ENCODE measurements around the gene CHKA.

Gene CHKA

GRCh38 chr11:68016904-68017817, 104.0 kb downstream of the CHKA start:
- in situ Hi-C loops (cut with MboI; ENCODE audit: low sequenced_read_pairs): no loop called here

- in situ Hi-C loops (cut with MboI; ENCODE audit: low sequenced_read_pairs): no loop called here
Observed at GRCh38 chr11:68016161-68016903, 104.9 kb downstream of the CHKA start.

- in situ Hi-C loops (cut with MboI; ENCODE audit: low sequenced_read_pairs): no loop called here
Observed at GRCh38 chr11:68015467-68015866, 105.7 kb downstream of the CHKA start.

GRCh38 chr11:68014947-68015447, 106.2 kb downstream of the CHKA start:
- in situ Hi-C loops (cut with MboI; ENCODE audit: low sequenced_read_pairs): no loop called here

GRCh38 chr11:68014157-68014946, 106.8 kb downstream of the CHKA start:
- in situ Hi-C loops (cut with MboI; ENCODE audit: low sequenced_read_pairs): no loop called here

DNA sequence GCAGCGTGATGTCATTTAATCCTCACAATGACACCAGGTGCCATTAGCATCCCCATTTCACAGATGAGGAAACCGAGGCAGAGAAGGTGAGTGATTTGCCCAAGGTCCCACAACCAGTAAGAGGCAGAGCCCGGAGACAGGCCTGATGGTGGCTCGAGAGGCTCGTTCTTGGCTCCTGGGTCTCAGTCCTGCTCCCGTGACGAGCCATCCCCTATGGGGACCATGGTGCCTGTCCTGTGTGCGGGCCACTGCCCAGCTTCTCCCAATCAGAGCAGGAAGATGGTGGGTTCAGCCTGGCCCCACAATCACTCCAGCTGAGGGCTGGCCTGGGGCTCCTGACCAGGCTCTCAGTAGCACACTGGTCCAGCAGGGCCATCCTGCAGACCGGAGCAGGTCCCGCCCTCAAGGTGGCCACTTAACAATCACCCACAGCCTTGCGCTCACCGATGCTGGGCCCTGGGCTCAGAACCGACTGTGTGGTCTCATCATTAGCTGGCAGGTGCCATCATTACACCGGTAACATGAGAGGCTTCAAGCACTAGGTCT, 107.5 kb downstream of the CHKA start:
- in situ Hi-C loops (cut with MboI; ENCODE audit: low sequenced_read_pairs): no loop called here

DNA sequence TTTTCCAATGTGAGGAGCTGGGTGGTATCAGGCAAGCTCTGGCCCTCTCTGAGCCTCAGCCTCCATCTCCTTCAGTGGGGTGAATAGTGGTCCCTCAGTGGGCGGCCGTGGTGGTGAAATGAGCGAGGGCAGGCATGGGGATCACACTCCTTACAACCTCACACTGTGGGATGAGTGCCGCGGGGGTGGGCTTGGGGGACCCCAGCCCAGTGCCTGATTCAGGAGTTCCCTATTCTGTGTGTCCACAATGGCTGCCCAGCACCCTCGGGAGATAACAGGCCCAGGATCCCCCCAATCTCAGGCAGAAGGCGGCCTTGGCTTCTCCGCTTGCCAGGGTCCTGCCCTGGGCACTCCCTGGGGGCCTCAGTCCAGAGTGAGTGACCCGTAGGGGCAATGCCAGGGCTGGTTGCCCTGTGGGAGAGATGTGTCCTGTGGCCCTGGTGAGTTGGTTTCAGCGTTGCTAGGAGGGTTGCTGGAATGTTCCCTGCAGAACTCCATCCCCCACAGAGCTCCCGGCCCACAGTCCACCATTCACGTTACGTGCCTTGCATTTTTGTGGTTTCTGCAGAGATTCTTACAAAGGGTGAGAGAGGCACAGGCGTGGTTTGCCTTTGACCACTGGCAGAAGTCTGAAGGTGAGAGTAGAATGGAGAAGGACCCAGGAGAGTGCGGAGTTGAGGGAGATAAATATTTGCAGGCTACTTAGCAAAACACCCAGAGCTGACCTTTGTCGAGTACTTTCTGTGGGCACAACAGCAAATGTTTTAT, 108.2 kb downstream of the CHKA start:
- in situ Hi-C loops (cut with MboI; ENCODE audit: low sequenced_read_pairs): no loop called here

- in situ Hi-C loops (cut with MboI; ENCODE audit: low sequenced_read_pairs): no loop called here
Observed at GRCh38 chr11:68012044-68012842, 108.9 kb downstream of the CHKA start.

DNA sequence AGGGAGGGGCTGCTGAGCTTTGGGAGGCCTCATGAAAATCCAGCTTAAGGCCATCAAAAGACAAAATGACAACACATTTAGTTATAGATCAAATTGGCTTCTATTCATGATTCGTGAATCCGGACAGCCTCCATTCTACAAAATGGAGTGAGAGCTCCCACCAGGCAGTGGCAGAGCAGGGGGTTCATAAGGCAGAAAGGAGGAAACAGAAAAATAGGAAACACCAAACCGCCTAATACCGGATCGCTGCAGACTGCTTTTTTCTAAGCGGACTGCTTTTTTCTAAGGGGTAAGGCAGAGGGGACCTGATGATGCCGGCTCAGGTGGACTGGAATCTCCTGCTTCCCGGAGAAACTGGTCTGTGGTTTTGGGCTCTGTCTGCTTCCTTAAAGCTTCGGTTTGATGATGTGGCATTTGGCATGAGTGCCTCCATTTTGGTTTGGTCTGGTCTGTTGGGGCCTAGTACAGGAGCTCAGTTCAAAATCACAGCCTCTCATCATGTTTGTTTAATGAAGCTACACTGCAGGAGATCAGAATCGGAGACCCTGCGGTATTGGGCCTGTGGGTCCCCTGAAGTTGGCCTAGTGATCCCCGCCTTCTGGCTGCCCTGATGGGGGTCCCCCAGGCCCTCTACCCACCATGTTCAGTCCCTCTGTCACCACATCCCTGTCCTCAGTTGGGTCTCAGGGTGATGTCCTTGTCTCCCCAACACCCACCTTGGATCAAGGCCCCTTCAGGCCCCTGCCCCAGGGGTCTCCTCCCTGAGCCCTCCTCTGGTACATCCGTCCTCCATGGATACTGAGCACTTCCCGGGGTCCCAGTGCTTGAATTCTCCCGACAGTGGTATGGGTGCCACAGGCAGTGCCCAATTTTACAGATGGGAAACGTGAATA, 109.9 kb downstream of the CHKA start:
- in situ Hi-C loops (cut with MboI; ENCODE audit: low sequenced_read_pairs): no loop called here

GRCh38 chr11:68010090-68011041, 110.8 kb downstream of the CHKA start, which contains the start of gene ALDH3B1:
TSS of gene ALDH3B1 (plus strand) at chr11:68010327. CDS start at chr11:68015298, 4,971 bp downstream.
- in situ Hi-C loops (cut with MboI; ENCODE audit: low sequenced_read_pairs): no loop called here

DNA sequence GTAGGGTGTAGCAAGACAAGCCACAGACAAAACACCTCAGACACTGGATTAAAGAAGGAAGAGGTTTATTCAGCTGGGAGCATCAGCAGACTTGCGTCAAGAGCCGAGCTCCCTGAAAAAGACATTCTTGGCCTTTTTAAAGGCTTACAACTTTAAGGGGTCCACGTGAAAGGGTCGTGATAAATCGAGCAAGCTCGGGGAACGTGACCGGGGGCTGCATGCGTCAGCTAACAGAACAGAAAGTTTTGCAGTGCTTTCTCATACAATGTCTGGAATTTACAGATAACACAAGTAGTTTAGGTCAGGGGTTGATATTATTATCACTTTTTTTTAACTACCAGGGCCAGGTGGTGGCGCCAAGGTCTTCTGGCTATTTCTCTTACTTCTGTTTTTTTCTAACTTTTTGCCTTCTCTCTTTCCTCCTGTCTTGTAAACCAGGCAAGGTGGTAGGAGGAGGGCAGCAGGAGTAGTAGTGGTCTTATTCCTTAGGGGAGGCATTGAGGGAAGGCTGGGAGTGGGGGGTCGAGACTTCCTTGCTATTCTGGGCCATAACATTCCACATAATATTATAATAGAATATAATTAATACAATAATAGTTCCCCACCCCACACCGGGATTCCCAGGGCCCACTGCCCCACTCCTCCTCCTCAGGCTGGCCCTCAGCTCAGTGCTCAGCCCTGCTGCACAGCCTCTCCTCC, 111.6 kb downstream of the CHKA start:
- in situ Hi-C loops (cut with MboI; ENCODE audit: low sequenced_read_pairs): no loop called here

DNA sequence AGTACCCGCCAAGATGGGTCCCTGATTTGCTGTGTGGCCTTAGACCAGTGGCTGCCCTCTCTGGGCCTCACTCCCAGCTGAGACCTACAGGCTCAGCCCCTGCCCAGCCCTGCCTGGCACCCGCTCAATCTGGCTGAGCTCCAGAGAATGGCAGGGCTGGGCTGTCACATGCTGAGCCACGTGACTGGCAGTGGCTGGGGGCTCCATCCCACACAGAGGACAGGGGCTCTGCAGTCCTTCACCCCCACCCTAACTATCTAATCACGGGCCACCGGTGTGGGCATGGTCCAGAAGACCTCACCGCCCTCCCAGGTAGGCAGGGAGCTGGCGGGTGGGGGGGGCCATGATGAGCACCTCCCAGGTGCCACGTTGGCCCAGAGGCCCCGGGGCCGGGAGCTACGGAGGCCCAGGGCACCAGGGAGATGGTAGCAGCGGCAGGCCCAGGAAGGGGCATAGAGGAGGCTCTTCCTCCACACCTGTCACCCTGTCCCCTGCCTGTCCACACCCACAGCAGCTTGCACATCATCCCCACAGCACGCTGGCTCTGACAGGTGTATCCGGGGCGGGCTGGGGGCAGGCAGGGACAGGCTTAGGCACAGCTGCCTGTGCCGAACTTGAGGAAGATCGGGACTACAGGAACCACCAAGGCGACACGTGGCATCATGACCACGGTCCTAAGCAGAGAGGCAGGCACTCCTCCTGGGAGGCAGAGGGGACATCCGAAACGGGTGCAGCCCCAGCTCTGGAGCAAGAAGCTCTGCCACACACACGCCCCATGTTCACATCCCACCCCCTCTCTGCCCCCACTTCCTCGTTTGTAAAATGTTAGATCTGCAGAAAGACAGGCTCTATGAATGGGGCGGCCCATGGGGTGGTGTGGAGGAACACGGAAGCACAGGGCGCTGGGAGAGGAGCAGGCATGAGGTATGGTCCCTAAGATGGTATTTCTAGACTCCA, 112.5 kb downstream of the CHKA start:
- in situ Hi-C loops (cut with MboI; ENCODE audit: low sequenced_read_pairs): no loop called here

- in situ Hi-C loops (cut with MboI; ENCODE audit: low sequenced_read_pairs): no loop called here
Observed at GRCh38 chr11:68007498-68008380, 113.4 kb downstream of the CHKA start.

- in situ Hi-C loops (cut with MboI; ENCODE audit: low sequenced_read_pairs): no loop called here
Observed at GRCh38 chr11:68006606-68007166, 114.5 kb downstream of the CHKA start.

All from hTERT RPE-1 (cell line).